Mucosa of descending colon (tissue), 3 donors: Measurements from ENCODE around the gene PGS1. TPM values are rescaled to one million over a fixed set of nuclear protein-coding genes. Genes with fewer than 3 reads are reported as not detected.

Experiments
- ATAC-seq: fragments of 200-7000 bp; cut with Tn5 transposase; one replicate; pipeline ENCODE4 v1.9.1; 2020; ENCODE audit warnings: mild to moderate bottlenecking, moderate library complexity
- DNase-seq, 3 donors: peaks; one replicate each; pipeline ENCODE4 v3.0.0-alpha.2; 2020
- H3K36me3 ChIP-seq: fragments of 200-600 bp; one replicate; pipeline ENCODE4 v1.8.0; 2021; ENCODE audit warnings: low read depth, mild to moderate bottlenecking
- H3K4me1 ChIP-seq: fragments of 200-600 bp; one replicate; pipeline ENCODE4 v1.8.0; 2021; ENCODE audit warnings: low read depth, mild to moderate bottlenecking
- H3K4me3 ChIP-seq: fragments of 200-600 bp; one replicate; pipeline ENCODE4 v1.8.0; 2021; ENCODE audit warnings: mild to moderate bottlenecking
- H3K9me3 ChIP-seq: fragments of 200-600 bp; one replicate; pipeline ENCODE4 v1.8.0; 2021; ENCODE audit warnings: mild to moderate bottlenecking
- intact Hi-C, 2 donors: fragments of 100-400 bp; cut with DNase I in 1 of 2; cut with micrococcal nuclease in 1 of 2; formaldehyde crosslinking; loops; one replicate each; pipeline versions ENCODE4 v1.11.0 to v1.11.1; 2022; cut with DNase I, micrococcal nuclease
- total RNA-seq, 3 donors: library from RNA; stranded (reverse); fragmentation: NEBNext Ultra II Directional in 2 of 3; extraction: Animal tissue kit (Norgen Biotek cat#: 25700) in 2 of 3; gene quantifications; one replicate each; pipeline versions ENCODE4 v1.2.1 to v1.2.4, GENCODE V29; 2021 to 2023
- TF ChIP-seq, protein P1 (sequence below): fragments of 200-600 bp; IDR thresholded peaks from one replicate; pipeline ENCODE4 v1.8.0; 2022; ENCODE audit warnings: antibody characterized with exemption, mild to moderate bottlenecking
- donor health status: DM: no; HTN: no; CAD: no; lungs with moderate emphysema.
- donor health status: DM: no; HTN: no; CAD: no.
- donor health status: DM: no; HTN: yes; CAD: no.

Gene PGS1
- total RNA-seq, 3 donors from 2014 or later, result 36.2 to 54.3 (median 48.8) TPM

DNA sequence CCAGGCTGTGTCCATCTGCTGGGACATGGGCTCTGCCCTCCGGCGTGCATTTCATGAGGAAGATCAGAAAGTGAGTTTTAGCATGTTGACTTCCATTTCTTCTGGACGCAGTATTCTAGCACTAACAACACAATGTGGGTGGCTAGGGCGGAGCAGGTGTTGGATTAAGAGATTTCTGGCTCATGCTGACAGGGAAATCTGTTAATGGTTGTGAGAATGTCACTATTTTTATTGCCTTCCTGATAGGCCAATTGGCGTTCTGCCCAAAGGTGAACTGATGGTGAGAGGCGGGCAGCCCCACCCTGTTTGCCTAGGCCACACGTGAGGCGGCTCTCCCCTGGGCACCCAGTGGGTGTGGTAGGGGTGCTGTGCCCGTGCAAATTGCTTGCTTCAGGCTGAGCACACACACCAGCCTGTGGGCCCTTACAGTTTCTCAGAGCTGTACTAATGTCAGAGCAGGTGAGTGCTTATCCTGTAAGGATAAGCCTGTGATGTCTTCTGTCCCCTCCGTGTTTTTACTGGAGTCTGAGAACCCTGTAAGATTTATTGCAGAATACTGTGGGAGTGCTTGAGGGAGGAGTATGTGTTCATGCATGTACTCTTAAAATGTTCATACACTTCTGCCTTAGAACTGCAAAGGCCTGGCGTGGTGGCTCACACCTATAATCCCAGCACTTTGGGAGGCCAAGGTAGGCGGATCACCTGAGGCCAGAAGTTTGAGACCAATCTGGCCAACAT, 30.9 kb downstream of the PGS1 start:
- H3K4me3 ChIP-seq, result no peak overlapping the region
- H3K36me3 ChIP-seq, result peaks cover 5% of the 10 kb centered on the region
- H3K4me1 ChIP-seq, result peaks cover 62% of the 10 kb centered on the region
- ATAC-seq (peak; percentile 82), DNase-seq (peak; percentile 88 to 95 (median 92))
- intact Hi-C loops, result no loop called here
- TF ChIP-seq, protein P1, sequence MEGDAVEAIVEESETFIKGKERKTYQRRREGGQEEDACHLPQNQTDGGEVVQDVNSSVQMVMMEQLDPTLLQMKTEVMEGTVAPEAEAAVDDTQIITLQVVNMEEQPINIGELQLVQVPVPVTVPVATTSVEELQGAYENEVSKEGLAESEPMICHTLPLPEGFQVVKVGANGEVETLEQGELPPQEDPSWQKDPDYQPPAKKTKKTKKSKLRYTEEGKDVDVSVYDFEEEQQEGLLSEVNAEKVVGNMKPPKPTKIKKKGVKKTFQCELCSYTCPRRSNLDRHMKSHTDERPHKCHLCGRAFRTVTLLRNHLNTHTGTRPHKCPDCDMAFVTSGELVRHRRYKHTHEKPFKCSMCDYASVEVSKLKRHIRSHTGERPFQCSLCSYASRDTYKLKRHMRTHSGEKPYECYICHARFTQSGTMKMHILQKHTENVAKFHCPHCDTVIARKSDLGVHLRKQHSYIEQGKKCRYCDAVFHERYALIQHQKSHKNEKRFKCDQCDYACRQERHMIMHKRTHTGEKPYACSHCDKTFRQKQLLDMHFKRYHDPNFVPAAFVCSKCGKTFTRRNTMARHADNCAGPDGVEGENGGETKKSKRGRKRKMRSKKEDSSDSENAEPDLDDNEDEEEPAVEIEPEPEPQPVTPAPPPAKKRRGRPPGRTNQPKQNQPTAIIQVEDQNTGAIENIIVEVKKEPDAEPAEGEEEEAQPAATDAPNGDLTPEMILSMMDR, result no peak
- H3K9me3 ChIP-seq, result no peaks in the 10 kb centered on the region

DNA sequence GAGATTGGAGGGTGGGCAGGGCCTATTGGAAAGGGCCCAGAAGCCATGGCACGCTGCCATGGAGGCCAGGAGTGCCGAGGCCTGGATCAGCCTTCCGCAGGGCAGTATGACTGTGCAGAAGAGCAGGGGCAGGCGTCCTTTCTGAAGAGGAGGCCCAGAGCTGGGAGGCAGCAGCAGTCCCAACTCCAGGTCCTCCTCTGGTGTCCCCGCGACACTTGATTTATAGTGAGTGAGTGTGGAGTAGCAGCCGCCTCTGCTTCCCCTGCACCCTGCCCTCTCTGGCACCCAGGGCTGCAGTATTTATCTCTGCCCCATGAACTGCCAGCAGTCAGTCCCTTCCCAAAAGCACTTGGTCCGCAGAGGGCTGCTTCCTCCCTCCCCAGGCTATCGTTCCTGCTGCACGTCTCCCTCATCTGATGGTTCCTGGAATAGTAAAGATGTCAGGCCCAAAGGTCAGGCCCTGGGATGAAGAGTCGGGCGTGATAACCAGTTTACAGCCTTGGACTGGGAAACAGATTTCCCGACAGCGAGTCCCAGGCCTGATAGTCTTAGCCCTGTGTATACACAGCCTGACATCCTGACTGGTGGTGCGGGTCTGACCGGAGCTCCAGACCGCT, 32.9 kb downstream of the PGS1 start:
- peaks cover 73% of the 10 kb centered on the region for H3K4me1 ChIP-seq
- peaks cover 5% of the 10 kb centered on the region for H3K36me3 ChIP-seq
- intact Hi-C loops, result no loop called here
- peak; percentile 73 to 79 (median 79) for DNase-seq
- TF ChIP-seq, protein P1, result no peak
- no peaks in the 10 kb centered on the region for H3K9me3 ChIP-seq
- ATAC-seq, result peak; percentile 53
- H3K4me3 ChIP-seq, result no peak overlapping the region

DNA sequence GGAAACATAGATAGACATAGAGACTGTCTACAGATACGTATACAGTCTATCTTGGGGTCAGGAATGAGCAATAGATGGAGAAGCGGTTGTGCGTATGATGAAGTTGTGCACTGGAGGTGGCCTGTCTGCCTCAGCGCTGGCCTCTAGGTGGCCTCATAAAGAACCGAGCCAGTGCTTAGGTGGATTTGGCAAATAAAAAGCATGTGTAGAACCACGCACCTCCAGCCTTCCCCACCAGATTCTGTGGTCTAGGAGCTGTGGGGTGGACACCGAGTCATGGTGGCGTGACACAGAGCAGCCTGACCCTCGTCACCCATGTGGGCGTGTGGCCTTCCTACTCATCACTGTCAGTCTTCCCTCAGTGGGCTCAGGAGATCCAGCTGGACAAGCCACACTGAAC, 34.0 kb downstream of the PGS1 start:
- peaks cover 79% of the 10 kb centered on the region for H3K4me1 ChIP-seq

DNA sequence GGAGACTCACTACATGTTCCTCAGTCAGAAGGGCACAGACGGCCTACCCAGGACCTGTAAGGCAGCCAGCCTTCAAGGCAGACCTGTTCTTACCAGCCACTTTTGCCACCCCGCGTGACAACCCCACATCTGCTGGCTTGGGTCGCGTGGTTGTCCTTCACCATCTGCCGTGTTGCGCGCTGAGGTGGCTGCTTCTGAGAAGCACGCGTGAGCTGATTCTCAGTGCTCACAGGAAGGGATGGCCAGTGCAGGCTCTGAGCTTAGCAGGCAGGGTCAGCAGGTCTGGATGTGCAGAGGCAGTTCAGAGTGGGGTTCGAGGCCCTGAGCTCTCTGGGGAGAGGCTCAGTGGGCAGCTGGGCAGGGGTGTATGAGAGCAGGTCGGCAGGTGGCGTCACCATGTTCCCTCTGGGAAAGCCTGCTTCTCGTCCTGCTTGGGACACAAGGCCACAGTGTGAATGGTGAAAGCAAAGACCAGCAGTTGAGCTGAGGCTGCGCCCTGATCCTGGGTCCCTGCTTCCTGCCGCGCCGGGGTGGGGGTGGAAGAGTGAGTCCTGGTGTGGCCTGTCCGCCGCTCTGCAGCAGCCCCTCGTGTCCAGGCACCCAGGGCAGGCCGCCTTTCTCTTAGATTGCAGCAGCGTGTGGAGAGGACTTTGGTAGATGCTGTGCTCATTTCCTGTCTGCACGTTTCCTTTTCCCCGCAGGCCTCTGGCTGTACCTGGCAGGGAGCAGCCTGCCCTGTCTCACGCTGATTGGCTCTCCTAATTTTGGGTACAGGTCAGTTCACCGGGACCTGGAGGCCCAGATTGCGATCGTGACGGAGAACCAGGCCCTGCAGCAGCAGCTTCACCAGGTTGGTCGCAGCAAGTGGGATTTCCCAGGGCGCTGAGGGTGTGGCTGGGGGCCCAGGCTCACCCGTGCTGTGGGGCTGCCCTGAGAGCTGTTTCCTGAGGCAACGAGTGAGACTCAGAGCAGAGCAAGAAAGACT, 36.0 kb downstream of the PGS1 start:
- Histone ChIP-seq H3K36me3 (peaks cover under 1% of the 10 kb centered on the region), H3K4me1 (peaks cover 59% of the 10 kb centered on the region), H3K9me3 (no peaks in the 10 kb centered on the region), H3K4me3 (no peak overlapping the region)
- intact Hi-C loops, result no loop called here
- ATAC-seq (peak; percentile 45), DNase-seq (peak in 1 of 3 donors; percentile 18)
- TF ChIP-seq, protein P1, result no peak

More for the DNA sequence above, 34.0 kb downstream of the PGS1 start:
- intact Hi-C loops, result no loop called here
- Histone ChIP-seq H3K4me3 (no peak overlapping the region), H3K36me3 (peaks cover 5% of the 10 kb centered on the region), H3K9me3 (no peaks in the 10 kb centered on the region)
- TF ChIP-seq, protein P1, result no peak
- DNase-seq, result peak in 1 of 3 donors; percentile 28
- ATAC-seq, result no peak

DNA sequence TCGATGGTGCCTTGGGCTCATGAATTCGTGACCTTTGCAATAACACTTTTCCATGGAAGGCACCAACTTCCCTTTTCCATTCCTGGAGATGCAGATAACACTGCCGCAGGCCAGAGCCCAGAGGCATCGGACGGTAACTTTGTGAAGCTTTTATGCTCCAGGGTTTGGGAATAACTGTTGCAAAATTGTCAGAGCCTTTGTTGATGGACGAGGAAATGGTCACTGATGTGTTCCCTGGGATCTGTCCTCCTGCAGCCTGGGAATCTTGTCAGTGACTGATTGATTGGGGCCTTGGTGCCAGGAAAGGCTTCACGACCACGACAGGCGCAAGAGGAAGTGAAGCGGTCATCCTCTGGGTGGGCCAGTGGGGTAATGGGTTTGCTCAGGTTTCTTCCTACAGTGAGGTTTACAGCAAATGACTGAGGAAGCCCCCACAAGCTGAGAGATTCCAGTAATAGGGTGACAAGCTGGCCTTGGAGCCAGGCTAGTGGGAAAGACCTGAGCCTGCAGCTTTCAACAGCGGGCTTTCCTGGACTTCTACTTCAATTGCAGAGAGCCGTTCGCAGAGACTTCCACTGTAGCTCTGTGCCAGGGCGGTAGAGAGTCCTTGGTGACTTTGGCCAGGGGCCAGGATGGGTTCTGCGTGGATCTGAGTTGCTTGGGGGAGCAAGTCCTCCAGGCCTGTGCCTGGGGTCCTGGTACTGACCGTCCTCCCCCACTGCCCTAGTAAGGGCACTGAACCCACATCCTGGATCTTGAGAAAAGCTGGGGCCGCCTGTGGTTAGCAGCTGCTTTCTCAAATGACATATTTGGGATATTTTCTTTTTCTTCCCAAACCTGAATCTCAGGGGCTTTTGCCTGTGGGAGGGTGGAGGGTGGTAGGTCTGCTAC, 37.6 kb downstream of the PGS1 start:
- no peak overlapping the region for H3K4me3 ChIP-seq
- ATAC-seq (no peak), DNase-seq (peak in 2 of 3 donors; percentile 54 to 67)
- no peaks in the 10 kb centered on the region for H3K36me3 ChIP-seq
- peaks cover 43% of the 10 kb centered on the region for H3K4me1 ChIP-seq
- TF ChIP-seq, protein P1, result no peak
- no peaks in the 10 kb centered on the region for H3K9me3 ChIP-seq
- intact Hi-C loops, result no loop called here
